Lower leg skin (tissue), 3 donors: Measurements from ENCODE around the gene NFILZ.

Experiments
- CTCF ChIP-seq, 3 donors: fragments of 450-650 bp; IDR thresholded peaks; one replicate each; pipeline ENCODE4 v1.5.1; 2016; ENCODE audit warnings: antibody characterized with exemption in 3 of 3, mild to moderate bottlenecking in 3 of 3, moderate library complexity in 2 of 3
- POLR2A ChIP-seq, 2 donors: fragments of 450-650 bp; IDR thresholded peaks; one replicate each; pipeline ENCODE4 v1.6.1; 2016 to 2017; ENCODE audit warnings: antibody characterized with exemption in 2 of 2, mild to moderate bottlenecking in 1 of 2, moderate library complexity in 1 of 2

- TF ChIP-seq CTCF (IDR thresholded peaks at IDR 0.05), result no peak
- no peak for TF ChIP-seq POLR2A (IDR thresholded peaks at IDR 0.05)
Observed at GRCh38 chr19:8638078-8638619, 7.7 kb downstream of the NFILZ start.
